ENCODE data around the gene PLPP4.

The PLPP4 gene

GRCh38 chr10:120455004-120455403 is 2.0 kb upstream of the PLPP4 start:
- Histone ChIP-seq H3K4me2 (ENCODE audit: low read length) (no peak overlapping the region), H4K20me1 (ENCODE audit: control insufficient read depth, insufficient read depth, low read depth, low read length) (no peaks in the 10 kb centered on the region), H3K9me3 (ENCODE audit: control insufficient read depth, insufficient read depth, low read length) (no peaks in the 10 kb centered on the region), H3K9me2 (replicated peaks; ENCODE audit: control insufficient read depth, low read length) (no peaks in the 10 kb centered on the region), H3K36me3 (ENCODE audit: control insufficient read depth, low read length) (no peaks in the 10 kb centered on the region), H3F3A (ENCODE audit: control insufficient read depth, insufficient read depth) (no peaks in the 10 kb centered on the region), H3K79me2 (ENCODE audit: control insufficient read depth, low read length) (no peaks in the 10 kb centered on the region), H3K4me1 (ENCODE audit: control insufficient read depth, low read length) (no peaks in the 10 kb centered on the region), H3K27ac (ENCODE audit: low read depth, low read length) (no peak overlapping the region), H3K27me3 (ENCODE audit: control insufficient read depth, low read length) (no peaks in the 10 kb centered on the region), H3K4me3 (ENCODE audit: low read length) (no peak overlapping the region)
- TF ChIP-seq, protein P1, sequence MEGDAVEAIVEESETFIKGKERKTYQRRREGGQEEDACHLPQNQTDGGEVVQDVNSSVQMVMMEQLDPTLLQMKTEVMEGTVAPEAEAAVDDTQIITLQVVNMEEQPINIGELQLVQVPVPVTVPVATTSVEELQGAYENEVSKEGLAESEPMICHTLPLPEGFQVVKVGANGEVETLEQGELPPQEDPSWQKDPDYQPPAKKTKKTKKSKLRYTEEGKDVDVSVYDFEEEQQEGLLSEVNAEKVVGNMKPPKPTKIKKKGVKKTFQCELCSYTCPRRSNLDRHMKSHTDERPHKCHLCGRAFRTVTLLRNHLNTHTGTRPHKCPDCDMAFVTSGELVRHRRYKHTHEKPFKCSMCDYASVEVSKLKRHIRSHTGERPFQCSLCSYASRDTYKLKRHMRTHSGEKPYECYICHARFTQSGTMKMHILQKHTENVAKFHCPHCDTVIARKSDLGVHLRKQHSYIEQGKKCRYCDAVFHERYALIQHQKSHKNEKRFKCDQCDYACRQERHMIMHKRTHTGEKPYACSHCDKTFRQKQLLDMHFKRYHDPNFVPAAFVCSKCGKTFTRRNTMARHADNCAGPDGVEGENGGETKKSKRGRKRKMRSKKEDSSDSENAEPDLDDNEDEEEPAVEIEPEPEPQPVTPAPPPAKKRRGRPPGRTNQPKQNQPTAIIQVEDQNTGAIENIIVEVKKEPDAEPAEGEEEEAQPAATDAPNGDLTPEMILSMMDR (IDR thresholded peaks at IDR 0.05; ENCODE audit: low read depth, low read length, poor library complexity, severe bottlenecking), result no peak
- no peak for TF ChIP-seq EZH2phosphoT487 (IDR thresholded peaks at IDR 0.05; ENCODE audit: borderline replicate concordance, low read length)

DNA sequence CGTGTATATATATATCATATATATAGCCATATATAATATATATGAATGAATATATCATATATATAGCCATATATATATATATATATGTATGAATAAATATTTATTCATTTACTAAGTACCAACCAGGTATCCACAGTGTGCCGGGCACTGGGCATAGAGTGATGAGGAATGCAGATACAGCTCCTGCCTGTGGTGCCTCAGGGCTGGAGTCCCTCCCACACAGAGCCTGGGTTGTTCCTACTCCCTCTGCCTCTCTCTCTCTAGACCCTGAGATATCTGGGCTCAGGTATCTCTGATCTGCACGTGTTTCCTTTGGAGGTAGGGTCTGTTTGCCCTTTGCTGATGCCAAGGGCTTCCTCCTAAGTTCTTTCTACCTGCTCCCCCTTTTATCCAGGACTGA is 1.4 kb upstream of the PLPP4 start:
- no peak for TF ChIP-seq EZH2phosphoT487 (IDR thresholded peaks at IDR 0.05; ENCODE audit: borderline replicate concordance, low read length)
- TF ChIP-seq, protein P1 (IDR thresholded peaks at IDR 0.05; ENCODE audit: low read depth, low read length, poor library complexity, severe bottlenecking), result no peak
- Histone ChIP-seq H3K79me2 (ENCODE audit: control insufficient read depth, low read length) (no peaks in the 10 kb centered on the region), H3K4me2 (ENCODE audit: low read length) (no peak overlapping the region), H3K4me1 (ENCODE audit: control insufficient read depth, low read length) (no peaks in the 10 kb centered on the region), H3K36me3 (ENCODE audit: control insufficient read depth, low read length) (no peaks in the 10 kb centered on the region), H3K27ac (ENCODE audit: low read depth, low read length) (no peak overlapping the region), H3F3A (ENCODE audit: control insufficient read depth, insufficient read depth) (no peaks in the 10 kb centered on the region), H3K4me3 (ENCODE audit: low read length) (no peak overlapping the region), H3K9me2 (replicated peaks; ENCODE audit: control insufficient read depth, low read length) (no peaks in the 10 kb centered on the region), H4K20me1 (ENCODE audit: control insufficient read depth, insufficient read depth, low read depth, low read length) (no peaks in the 10 kb centered on the region), H3K9me3 (ENCODE audit: control insufficient read depth, insufficient read depth, low read length) (no peaks in the 10 kb centered on the region), H3K27me3 (ENCODE audit: control insufficient read depth, low read length) (no peaks in the 10 kb centered on the region)

GRCh38 chr10:120456143-120456625 is 843 bp upstream of the PLPP4 start:
- Histone ChIP-seq H3K79me2 (ENCODE audit: control insufficient read depth, low read length) (no peaks in the 10 kb centered on the region), H3K27me3 (ENCODE audit: control insufficient read depth, low read length) (no peaks in the 10 kb centered on the region), H3K9me3 (ENCODE audit: control insufficient read depth, insufficient read depth, low read length) (no peaks in the 10 kb centered on the region), H4K20me1 (ENCODE audit: control insufficient read depth, insufficient read depth, low read depth, low read length) (no peaks in the 10 kb centered on the region), H3K4me2 (ENCODE audit: low read length) (no peak overlapping the region), H3K27ac (ENCODE audit: low read depth, low read length) (no peak overlapping the region), H3K36me3 (ENCODE audit: control insufficient read depth, low read length) (no peaks in the 10 kb centered on the region), H3K9me2 (replicated peaks; ENCODE audit: control insufficient read depth, low read length) (no peaks in the 10 kb centered on the region), H3F3A (ENCODE audit: control insufficient read depth, insufficient read depth) (no peaks in the 10 kb centered on the region), H3K4me3 (ENCODE audit: low read length) (no peak overlapping the region), H3K4me1 (ENCODE audit: control insufficient read depth, low read length) (no peaks in the 10 kb centered on the region)
- no peak for TF ChIP-seq EZH2phosphoT487 (IDR thresholded peaks at IDR 0.05; ENCODE audit: borderline replicate concordance, low read length)
- TF ChIP-seq, protein P1 (IDR thresholded peaks at IDR 0.05; ENCODE audit: low read depth, low read length, poor library complexity, severe bottlenecking), result no peak
